ENCODE measurements around the gene CSRP1. TPM values are rescaled to one million over a fixed set of nuclear protein-coding genes. Genes with fewer than 3 reads are reported as not detected.

Gene CSRP1
- total and polyA plus RNA-seq, 9 of the 15 experiments (the other 6 are each of a cell fraction or from before 2014, with no cell fraction given) = 6.8 to 39.4 (median 23.7) TPM

GRCh38 chr1:201459052-201459451 lies 47.9 kb downstream of the CSRP1 start:
- no peak overlapping the region for H2AFZ ChIP-seq (ENCODE audit: low read depth, low read length)
- in situ Hi-C loops (cut with MboI) = no loop called here

More at GRCh38 chr1:201459052-201459451, 47.9 kb downstream of the CSRP1 start:
- no peaks in the 10 kb centered on the region for H3K36me3 ChIP-seq (ENCODE audit: control insufficient read depth, insufficient read depth, low read length)
- no peak overlapping the region for H3K27ac ChIP-seq (ENCODE audit: extremely low read depth, low read depth, low read length)
- H3K27me3 ChIP-seq (ENCODE audit: control insufficient read depth in 2 of 2, insufficient read depth in 2 of 2, low read length in 2 of 2) = no peaks in the 10 kb centered on the region; a peak in 2 of 5 replicates
- no peak overlapping the region for H3K4me2 ChIP-seq (ENCODE audit: insufficient read depth, low read length)
- ATAC-seq (no peak), DNase-seq (ENCODE audit: extremely low read depth in 1 of 4, low spot score in 3 of 4) (no peak), FAIRE-seq (no peak)
- H4K20me1 ChIP-seq (replicated peaks; ENCODE audit: control insufficient read depth, insufficient read depth, low read length) = no peaks in the 10 kb centered on the region
- H3K4me1 ChIP-seq (replicated peaks in 1 of 2; ENCODE audit: control insufficient read depth in 2 of 2, insufficient read depth in 2 of 2, low read length in 2 of 2) = peaks cover 10 to 30% of the 10 kb centered on the region in 2 experiments
- H3K9me1 ChIP-seq (ENCODE audit: control insufficient read depth, insufficient read depth, low read length) = no peaks in the 10 kb centered on the region
- no peak overlapping the region for H3K9ac ChIP-seq (ENCODE audit: insufficient read depth in 1 of 2, low read depth in 2 of 2, low read length in 2 of 2)
- intact Hi-C loops (cut with micrococcal nuclease) = no loop called here
- TF ChIP-seq MAZ (CRISPR knock-in tag; conservative IDR thresholded peaks at IDR 0.05 in 1 of 2, IDR thresholded peaks at IDR 0.05 in 1 of 2) (no peak), THAP12 (CRISPR knock-in tag; IDR thresholded peaks at IDR 0.05) (no peak), DPF2 (IDR thresholded peaks at IDR 0.05) (no peak), ZNF445 (CRISPR knock-in tag; IDR thresholded peaks at IDR 0.05; ENCODE audit: low read depth) (no peak)
- no TSS peak for BruUV-seq (replicated peaks)
- CTCF ChIA-PET (ENCODE audit: low intra/inter-chr PET ratio) = no interaction called here
- H3K4me3 ChIP-seq = no peak overlapping the region
- H3K79me2 ChIP-seq (ENCODE audit: control insufficient read depth, insufficient read depth, low read length) = no peaks in the 10 kb centered on the region
- H3K9me3 ChIP-seq (replicated peaks; ENCODE audit: control insufficient read depth, insufficient read depth, low read depth, low read length) = no peaks in the 10 kb centered on the region
- 23% methylated on average over 3 of the region's 3 CpGs for WGBS (ENCODE audit: insufficient coverage, low coverage, missing lambda C conversion rate)
- POLR2A ChIA-PET = interaction anchor here (0.7 to 1.0 kb wide), 3 partner anchors 8 to 244 kb away, joined by 3 to 4 read pairs (median 3); no protein-coding TSS in a partner anchor
